ENCODE measurements around the gene KCNC3. TPM values are rescaled to one million over a fixed set of nuclear protein-coding genes. Genes with fewer than 3 reads are reported as not detected.

Gene KCNC3
- total RNA-seq, 2 experiments from 2014 or later: 7.4 to 23.4 TPM

- POLR2A ChIA-PET: no interaction called here
- H3K27ac ChIP-seq (ENCODE audit: low read depth, low read length, poor library complexity, severe bottlenecking): no peak overlapping the region
Observed at GRCh38 chr19:50263176-50263575, 66.0 kb downstream of the KCNC3 start.

More at GRCh38 chr19:50263176-50263575, 66.0 kb downstream of the KCNC3 start:
- intact Hi-C loops (cut with micrococcal nuclease; ENCODE audit: unreplicated experiment): no loop called here
- Histone ChIP-seq H3K4me3 (ENCODE audit: low read depth, low read length, poor library complexity, severe bottlenecking) (no peak overlapping the region), H3K36me3 (ENCODE audit: insufficient read depth, low read length) (no peaks in the 10 kb centered on the region), H3K9me2 (ENCODE audit: insufficient read depth, low read length) (no peaks in the 10 kb centered on the region), H4K20me1 (ENCODE audit: insufficient read depth, low read length) (no peaks in the 10 kb centered on the region), H3K79me2 (ENCODE audit: insufficient read depth, low read depth, low read length) (no peaks in the 10 kb centered on the region), H3K4me2 (ENCODE audit: low read length) (no peak overlapping the region), H3K4me1 (ENCODE audit: insufficient read depth, low read length, poor library complexity, severe bottlenecking) (no peaks in the 10 kb centered on the region), H2AFZ (ENCODE audit: low read length) (no peak overlapping the region), H3K9me3 (ENCODE audit: low read length) (no peaks in the 10 kb centered on the region)
- DNase-seq (ENCODE audit: low spot score): no peak
- BruUV-seq (replicated peaks): no TSS peak
- CTCF ChIA-PET (ENCODE audit: unreplicated experiment): interaction anchor here (0.5 kb wide), 1 partner anchor 255 kb away, joined by 3 read pairs; no protein-coding TSS in a partner anchor
- no peak for TF ChIP-seq EZH2phosphoT487 (IDR thresholded peaks at IDR 0.05; ENCODE audit: borderline replicate concordance, low read depth, low read length)
- TF ChIP-seq, protein P1, sequence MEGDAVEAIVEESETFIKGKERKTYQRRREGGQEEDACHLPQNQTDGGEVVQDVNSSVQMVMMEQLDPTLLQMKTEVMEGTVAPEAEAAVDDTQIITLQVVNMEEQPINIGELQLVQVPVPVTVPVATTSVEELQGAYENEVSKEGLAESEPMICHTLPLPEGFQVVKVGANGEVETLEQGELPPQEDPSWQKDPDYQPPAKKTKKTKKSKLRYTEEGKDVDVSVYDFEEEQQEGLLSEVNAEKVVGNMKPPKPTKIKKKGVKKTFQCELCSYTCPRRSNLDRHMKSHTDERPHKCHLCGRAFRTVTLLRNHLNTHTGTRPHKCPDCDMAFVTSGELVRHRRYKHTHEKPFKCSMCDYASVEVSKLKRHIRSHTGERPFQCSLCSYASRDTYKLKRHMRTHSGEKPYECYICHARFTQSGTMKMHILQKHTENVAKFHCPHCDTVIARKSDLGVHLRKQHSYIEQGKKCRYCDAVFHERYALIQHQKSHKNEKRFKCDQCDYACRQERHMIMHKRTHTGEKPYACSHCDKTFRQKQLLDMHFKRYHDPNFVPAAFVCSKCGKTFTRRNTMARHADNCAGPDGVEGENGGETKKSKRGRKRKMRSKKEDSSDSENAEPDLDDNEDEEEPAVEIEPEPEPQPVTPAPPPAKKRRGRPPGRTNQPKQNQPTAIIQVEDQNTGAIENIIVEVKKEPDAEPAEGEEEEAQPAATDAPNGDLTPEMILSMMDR (conservative IDR thresholded peaks at IDR 0.05; ENCODE audit: low read length): no peak

Other genes with a start within 250 kb of the KCNC3 start
- gene IZUMO2, start 166.1 kb downstream of the KCNC3 start, total RNA-seq (2014; rRNA removed; shearing (Covaris generic)): not detected in 2 replicates
- gene IZUMO2, start 166.1 kb downstream of the KCNC3 start, total RNA-seq (2022): not detected in 2 replicates
- gene MYH14, start 125.8 kb downstream of the KCNC3 start, total RNA-seq (2014; rRNA removed; shearing (Covaris generic)): not detected in 2 replicates
- not detected in 2 replicates for gene MYH14, start 125.8 kb downstream of the KCNC3 start, total RNA-seq (2022)
- 2.6 and 5.7 TPM in 2 replicates for gene NAPSA, start 36.3 kb upstream of the KCNC3 start, total RNA-seq (2014; rRNA removed; shearing (Covaris generic))
- gene NAPSA, start 36.3 kb upstream of the KCNC3 start, total RNA-seq (2022): 15.7 and 30.1 TPM in 2 replicates
- gene NR1H2, start 47.1 kb upstream of the KCNC3 start, total RNA-seq (2014; rRNA removed; shearing (Covaris generic)): 52.8 and 65.7 TPM in 2 replicates
- 41.2 and 53.1 TPM in 2 replicates for gene NR1H2, start 47.1 kb upstream of the KCNC3 start, total RNA-seq (2022)
- gene POLD1, start 55.0 kb upstream of the KCNC3 start, total RNA-seq (2014; rRNA removed; shearing (Covaris generic)): 147 and 233 TPM in 2 replicates
- gene POLD1, start 55.0 kb upstream of the KCNC3 start, total RNA-seq (2022): 119 and 127 TPM in 2 replicates
- gene SPIB, start 89.6 kb upstream of the KCNC3 start, total RNA-seq (2014; rRNA removed; shearing (Covaris generic)): 122 and 145 TPM in 2 replicates
- 99.4 and 101 TPM in 2 replicates for gene SPIB, start 89.6 kb upstream of the KCNC3 start, total RNA-seq (2022)
- gene MYBPC2, start 103.5 kb upstream of the KCNC3 start, total RNA-seq (2014; rRNA removed; shearing (Covaris generic)): 10.6 and 15.4 TPM in 2 replicates
- gene MYBPC2, start 103.5 kb upstream of the KCNC3 start, total RNA-seq (2022): 22.2 and 28.2 TPM in 2 replicates
- 44.4 and 45.2 TPM in 2 replicates for gene EMC10, start 147.1 kb upstream of the KCNC3 start, total RNA-seq (2014; rRNA removed; shearing (Covaris generic))
- gene EMC10, start 147.1 kb upstream of the KCNC3 start, total RNA-seq (2022): 37.5 and 39.1 TPM in 2 replicates
- 0.63 and 0.85 TPM in 2 replicates for gene GARIN5A, start 147.5 kb upstream of the KCNC3 start, total RNA-seq (2014; rRNA removed; shearing (Covaris generic))
- 0.59 and 1.00 TPM in 2 replicates for gene GARIN5A, start 147.5 kb upstream of the KCNC3 start, total RNA-seq (2022)
- gene JOSD2, start 181.8 kb upstream of the KCNC3 start, total RNA-seq (2014; rRNA removed; shearing (Covaris generic)): 10.6 and 13.0 TPM in 2 replicates
- gene JOSD2, start 181.8 kb upstream of the KCNC3 start, total RNA-seq (2022): 15.9 and 17.8 TPM in 2 replicates
- not detected in 2 replicates for gene ASPDH, start 184.5 kb upstream of the KCNC3 start, total RNA-seq (2014; rRNA removed; shearing (Covaris generic))
- gene ASPDH, start 184.5 kb upstream of the KCNC3 start, total RNA-seq (2022): not detected in 2 replicates
- gene LRRC4B, start 239.1 kb upstream of the KCNC3 start, total RNA-seq (2014; rRNA removed; shearing (Covaris generic)): not detected in 2 replicates
- gene LRRC4B, start 239.1 kb upstream of the KCNC3 start, total RNA-seq (2022): 0.29 TPM in 1 of 2 replicates, not detected in the other